ENCODE data around the gene SYT1.
"Not testable (repeated sequence)": the region's sequence is repeated elsewhere in the genome, so short reads cannot be mapped to it uniquely, and the experiment has no call there.

Gene SYT1

GRCh38 chr12:79141776-79142175, 277.2 kb downstream of the SYT1 start:
- DNase-seq (ENCODE audit: low read depth) = no peak

- DNase-seq (ENCODE audit: low read depth) = no peak
Observed at GRCh38 chr12:79143803-79144202, 279.2 kb downstream of the SYT1 start.

GRCh38 chr12:79151956-79152355, 287.4 kb downstream of the SYT1 start:
- DNase-seq (ENCODE audit: low read depth) = no peak

- peak; percentile 30 for DNase-seq (ENCODE audit: low read depth)
Observed at GRCh38 chr12:79155683-79156082, 291.1 kb downstream of the SYT1 start.

- DNase-seq (ENCODE audit: low read depth) = no peak
Observed at GRCh38 chr12:79156846-79157463, 292.4 kb downstream of the SYT1 start.

- DNase-seq (ENCODE audit: low read depth) = no peak
Observed at GRCh38 chr12:79161249-79161934, 296.8 kb downstream of the SYT1 start.

GRCh38 chr12:79162147-79162772, 297.7 kb downstream of the SYT1 start:
- no peak for DNase-seq (ENCODE audit: low read depth)

GRCh38 chr12:79162948-79163347, 298.4 kb downstream of the SYT1 start:
- no peak for DNase-seq (ENCODE audit: low read depth)

- DNase-seq (ENCODE audit: low read depth) = no peak
Observed at GRCh38 chr12:79164890-79165289, 300.3 kb downstream of the SYT1 start.

- DNase-seq (ENCODE audit: low read depth) = no peak
Observed at GRCh38 chr12:79168687-79169086, 304.1 kb downstream of the SYT1 start.

GRCh38 chr12:79174626-79175025, 310.1 kb downstream of the SYT1 start:
- DNase-seq (ENCODE audit: low read depth) = peak; percentile 58

- DNase-seq (ENCODE audit: low read depth) = no peak
Observed at GRCh38 chr12:79183003-79183402, 318.4 kb downstream of the SYT1 start.

GRCh38 chr12:79183926-79184325, 319.4 kb downstream of the SYT1 start:
- no peak for DNase-seq (ENCODE audit: low read depth)

GRCh38 chr12:79186506-79186905, 321.9 kb downstream of the SYT1 start:
- no peak for DNase-seq (ENCODE audit: low read depth)

- no peak for DNase-seq (ENCODE audit: low read depth)
Observed at GRCh38 chr12:79187032-79187431, 322.5 kb downstream of the SYT1 start.

- no peak for DNase-seq (ENCODE audit: low read depth)
Observed at GRCh38 chr12:79191391-79191790, 326.8 kb downstream of the SYT1 start.

GRCh38 chr12:79194595-79194994, 330.0 kb downstream of the SYT1 start:
- DNase-seq (ENCODE audit: low read depth) = no peak

GRCh38 chr12:79199166-79199565, 334.6 kb downstream of the SYT1 start:
- no peak for DNase-seq (ENCODE audit: low read depth)

- no peak for DNase-seq (ENCODE audit: low read depth)
Observed at GRCh38 chr12:79200176-79200575, 335.6 kb downstream of the SYT1 start.

GRCh38 chr12:79203058-79203647, 338.6 kb downstream of the SYT1 start:
- DNase-seq (ENCODE audit: low read depth) = no peak

- DNase-seq (ENCODE audit: low read depth) = no peak
Observed at GRCh38 chr12:79206871-79207270, 342.3 kb downstream of the SYT1 start.

- DNase-seq (ENCODE audit: low read depth) = not testable (repeated sequence)
Observed at GRCh38 chr12:79210403-79210802, 345.8 kb downstream of the SYT1 start.

- DNase-seq (ENCODE audit: low read depth) = no peak
Observed at GRCh38 chr12:79217306-79217705, 352.7 kb downstream of the SYT1 start.

Measured in fibroblast of gingiva (primary cell).